ENCODE data around the gene NVL. TPM values are rescaled to one million over a fixed set of nuclear protein-coding genes. Genes with fewer than 3 reads are reported as not detected.
A peak's percentile ranks its signal among the peaks of the same experiment; 100 is the strongest.
"Not testable (repeated sequence)": the region's sequence is repeated elsewhere in the genome, so short reads cannot be mapped to it uniquely, and the experiment has no call there.

NVL gene
- total RNA-seq, 4 donors from 2014 or later = 10.0 to 21.9 (median 17.3) TPM

GRCh38 chr1:224216382-224216781 is 113.6 kb downstream of the NVL start:
- DNase-seq (ENCODE audit: low spot score) (no peak), ATAC-seq (ENCODE audit: low FRiP score) (no peak)
- TF ChIP-seq CTCF (IDR thresholded peaks at IDR 0.05) = no peak

GRCh38 chr1:224213438-224214119 is 116.4 kb downstream of the NVL start:
- ATAC-seq (ENCODE audit: low FRiP score) (peak; percentile 42), DNase-seq (ENCODE audit: low spot score) (no peak)
- no peak for TF ChIP-seq CTCF (IDR thresholded peaks at IDR 0.05)

GRCh38 chr1:224212618-224213061 is 117.3 kb downstream of the NVL start:
- no peak for DNase-seq (ENCODE audit: low spot score)

GRCh38 chr1:224211206-224211962 is 118.6 kb downstream of the NVL start:
- ATAC-seq (ENCODE audit: low FRiP score) = no peak
- no peak for DNase-seq (ENCODE audit: low spot score)
- no peak for TF ChIP-seq CTCF (IDR thresholded peaks at IDR 0.05)

More at GRCh38 chr1:224212618-224213061, 117.3 kb downstream of the NVL start:
- TF ChIP-seq CTCF (IDR thresholded peaks at IDR 0.05) = no peak
- no peak for ATAC-seq (ENCODE audit: low FRiP score)

GRCh38 chr1:224205931-224206538 is 123.9 kb downstream of the NVL start:
- not testable (repeated sequence) for ATAC-seq (ENCODE audit: low FRiP score); DNase-seq (ENCODE audit: low spot score)

- DNase-seq (ENCODE audit: low spot score) (no peak), ATAC-seq (ENCODE audit: low FRiP score) (peak; percentile 89)
- TF ChIP-seq CTCF (IDR thresholded peaks at IDR 0.05) = no peak
Measured at GRCh38 chr1:224205438-224205840, 124.5 kb downstream of the NVL start.

- DNase-seq (ENCODE audit: low spot score) (no peak), ATAC-seq (ENCODE audit: low FRiP score) (no peak)
- TF ChIP-seq CTCF (IDR thresholded peaks at IDR 0.05) = no peak
Measured at GRCh38 chr1:224203243-224204016, 126.5 kb downstream of the NVL start.
